HG03095 (cell line): Measurements from ENCODE around the gene ACKR3.

ENCODE experiments used
- ATAC-seq: cut with Tn5 transposase; IDR thresholded peaks from one replicate; pipeline ENCODE4 v1.9.1; 2021; ENCODE audit warnings: moderate library complexity; ENCODE audit not compliant: unreplicated experiment

Gene ACKR3

GRCh38 chr2:236569573-236569973 lies at the start of gene ACKR3:
Gene ACKR3, plus strand, starts transcription at chr2:236569825. Its CDS starts 10,641 bp downstream, at chr2:236580466.
- peak; percentile 76 for ATAC-seq

GRCh38 chr2:236521556-236521955 lies 48.1 kb upstream of the ACKR3 start:
- no peak for ATAC-seq

- ATAC-seq = no peak
Observed at GRCh38 chr2:236523249-236523648, 46.4 kb upstream of the ACKR3 start.

- ATAC-seq = no peak
Observed at GRCh38 chr2:236525411-236525997, 44.1 kb upstream of the ACKR3 start.

- no peak for ATAC-seq
Observed at GRCh38 chr2:236526455-236527158, 43.0 kb upstream of the ACKR3 start.

- ATAC-seq = no peak
Observed at GRCh38 chr2:236527159-236527630, 42.4 kb upstream of the ACKR3 start.

GRCh38 chr2:236529606-236530005 lies 40.0 kb upstream of the ACKR3 start:
- ATAC-seq = no peak

- no peak for ATAC-seq
Observed at GRCh38 chr2:236530512-236530911, 39.1 kb upstream of the ACKR3 start.

- no peak for ATAC-seq
Observed at GRCh38 chr2:236531195-236531594, 38.4 kb upstream of the ACKR3 start.

- no peak for ATAC-seq
Observed at GRCh38 chr2:236531996-236532395, 37.6 kb upstream of the ACKR3 start.

GRCh38 chr2:236533343-236533742 lies 36.3 kb upstream of the ACKR3 start:
- ATAC-seq = no peak

GRCh38 chr2:236535024-236535423 lies 34.6 kb upstream of the ACKR3 start:
- no peak for ATAC-seq

- ATAC-seq = peak; percentile 57
Observed at GRCh38 chr2:236536727-236537398, 32.8 kb upstream of the ACKR3 start.

- ATAC-seq = peak; percentile 45
Observed at GRCh38 chr2:236538242-236538641, 31.4 kb upstream of the ACKR3 start.

- no peak for ATAC-seq
Observed at GRCh38 chr2:236541008-236541562, 28.5 kb upstream of the ACKR3 start.

- ATAC-seq = no peak
Observed at GRCh38 chr2:236544362-236544761, 25.3 kb upstream of the ACKR3 start.

GRCh38 chr2:236545248-236545658 lies 24.4 kb upstream of the ACKR3 start:
- ATAC-seq = peak; percentile 50

GRCh38 chr2:236545814-236546480 lies 23.7 kb upstream of the ACKR3 start:
- peak; percentile 72 for ATAC-seq

GRCh38 chr2:236546561-236547002 lies 23.0 kb upstream of the ACKR3 start:
- ATAC-seq = no peak

- no peak for ATAC-seq
Observed at GRCh38 chr2:236547725-236548124, 21.9 kb upstream of the ACKR3 start.
